NK-92 (cell line): ENCODE results near the gene TCAIM.
"Not testable (repeated sequence)": the region's sequence is repeated elsewhere in the genome, so short reads cannot be mapped to it uniquely, and the experiment has no call there.

Experiments
- DNase-seq: peaks from one replicate; lab custom pipeline; 2025; ENCODE audit not compliant: unreplicated experiment; lab: John Stamatoyannopoulos, UW

The TCAIM gene

DNA sequence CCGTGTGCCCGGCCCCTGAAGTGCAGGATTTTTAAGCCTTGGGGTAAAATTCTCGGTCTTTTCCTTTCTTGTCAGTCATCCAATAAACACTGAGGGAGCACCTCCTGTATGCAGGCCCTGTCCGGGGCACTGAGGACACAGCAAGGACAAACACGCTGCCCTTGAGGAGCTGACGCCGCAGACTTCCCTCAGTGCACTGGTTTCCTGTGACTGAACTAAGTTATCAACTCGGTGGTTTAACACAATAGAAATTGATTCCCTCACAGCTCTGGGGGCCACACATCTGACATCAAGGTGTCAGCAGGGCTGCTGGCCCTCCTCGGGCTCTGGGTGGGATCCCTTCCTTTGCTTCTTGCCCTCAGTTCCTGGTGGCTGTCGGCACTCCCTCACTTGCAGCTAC, 73.8 kb downstream of the TCAIM start:
- no peak for DNase-seq

DNA sequence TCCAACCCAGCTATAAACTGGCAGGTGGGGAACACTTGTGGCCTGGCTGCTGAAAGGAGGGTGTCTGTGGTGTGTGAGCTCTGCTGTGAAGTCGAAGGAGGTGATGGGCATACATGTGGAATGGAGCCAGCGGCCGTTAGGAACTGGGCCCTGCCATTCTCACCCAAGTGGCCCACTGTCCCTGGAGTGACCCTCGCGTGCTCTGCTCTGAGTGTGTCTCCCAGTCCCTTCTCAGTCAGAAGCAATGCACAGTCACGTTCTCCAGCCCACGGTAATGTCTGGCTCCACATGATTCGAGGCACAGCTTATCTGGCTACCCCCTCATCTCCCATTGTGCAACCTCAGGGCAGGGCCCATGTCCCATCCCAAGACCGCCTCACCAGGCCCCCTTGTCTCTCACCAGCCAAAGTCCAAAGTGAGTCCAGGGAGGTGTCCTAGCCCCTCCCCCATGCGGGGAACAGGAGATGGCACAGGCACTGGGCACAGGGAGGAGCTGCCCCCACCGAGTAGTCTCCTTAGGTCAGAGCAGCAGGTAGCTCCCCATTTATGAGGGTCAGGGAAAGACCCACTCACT, 76.0 kb downstream of the TCAIM start:
- no peak for DNase-seq

DNA sequence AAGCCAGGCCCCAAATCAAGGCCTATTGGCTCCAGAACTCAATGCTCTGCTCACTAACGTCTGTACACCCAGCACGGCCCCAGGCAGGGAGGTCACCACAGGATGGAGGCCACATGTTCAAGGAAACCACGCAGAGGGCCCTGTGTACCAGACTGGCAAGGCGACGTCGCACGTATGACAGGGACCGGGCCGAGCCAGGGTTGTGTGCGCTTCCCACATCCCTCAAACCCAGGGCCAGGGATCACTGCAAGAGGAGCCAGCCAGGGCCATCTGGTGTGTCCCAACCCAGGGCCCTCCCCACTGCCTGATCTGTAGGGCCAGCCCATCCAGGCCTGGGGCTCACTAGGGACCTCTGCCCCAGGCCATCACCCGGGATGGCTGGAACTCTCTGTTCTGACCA, 76.9 kb downstream of the TCAIM start:
- no peak for DNase-seq

DNA sequence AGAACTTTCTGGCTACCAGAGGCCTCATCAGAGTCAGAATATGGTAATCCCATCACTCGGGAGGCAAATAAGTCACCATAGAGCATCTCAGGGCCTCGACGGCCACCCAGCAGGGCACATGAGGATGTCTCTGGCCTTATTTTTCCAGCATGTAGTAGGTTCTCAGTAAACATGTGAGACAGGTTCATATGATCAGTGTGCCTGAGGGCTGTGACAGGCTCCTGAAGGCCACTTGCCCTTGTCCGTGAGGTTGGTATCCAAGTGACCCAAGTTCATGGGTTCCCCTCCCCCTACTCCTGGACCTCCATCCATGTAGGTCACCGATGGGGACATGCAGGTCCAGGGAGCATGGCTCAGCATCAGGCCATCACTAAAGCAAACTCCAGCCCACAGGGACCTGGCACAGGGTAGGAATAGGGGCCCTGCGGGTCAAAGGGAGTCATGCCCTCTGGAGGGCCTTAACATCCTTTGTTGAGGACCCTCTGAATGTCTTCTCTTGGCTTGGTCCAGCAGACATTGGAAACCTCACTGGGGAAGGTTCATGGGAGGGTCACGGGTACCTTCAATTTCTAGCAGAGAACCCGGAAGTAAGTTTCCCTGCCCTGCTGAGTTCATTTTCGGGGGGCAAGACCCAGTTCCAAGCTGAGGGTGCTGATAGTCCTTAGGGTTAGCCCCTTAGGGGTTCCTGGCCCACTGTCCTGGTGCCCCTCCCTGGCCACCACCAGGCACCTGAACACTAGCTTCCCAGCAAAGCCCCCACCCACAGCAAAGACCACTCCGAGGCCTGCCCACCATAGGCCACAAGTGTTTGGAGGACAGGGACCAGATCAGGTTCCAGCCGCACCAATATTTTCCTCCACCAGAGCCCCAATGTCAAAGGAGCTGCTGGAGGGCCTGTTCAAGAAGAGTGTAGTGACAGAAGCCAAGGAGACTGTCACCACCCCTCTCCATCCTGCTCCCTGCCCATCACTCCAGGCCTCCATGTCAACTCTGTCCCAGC, 77.8 kb downstream of the TCAIM start:
- no peak for DNase-seq

DNA sequence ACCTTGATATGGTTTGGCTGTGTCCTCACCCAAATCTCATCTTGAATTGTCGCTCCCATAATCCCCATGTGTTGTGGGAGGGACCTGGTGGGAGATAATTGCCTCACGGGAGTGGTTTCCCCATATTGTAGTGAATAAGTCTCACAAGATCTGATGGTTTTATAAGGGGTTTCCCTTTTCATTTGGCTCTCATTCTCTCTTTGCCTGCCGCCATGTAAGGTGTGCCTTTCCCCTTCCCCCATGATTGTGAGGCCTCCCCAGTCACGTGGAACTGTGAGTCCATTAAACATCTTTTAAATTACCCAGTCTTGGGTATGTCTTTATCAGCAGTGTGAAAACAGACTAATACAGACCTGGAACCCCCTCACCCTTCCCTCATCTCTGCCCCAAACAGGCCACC, 79.6 kb downstream of the TCAIM start:
- DNase-seq: not testable (repeated sequence)

GRCh38 chr3:44418549-44418948, 80.0 kb downstream of the TCAIM start:
- no peak for DNase-seq

DNA sequence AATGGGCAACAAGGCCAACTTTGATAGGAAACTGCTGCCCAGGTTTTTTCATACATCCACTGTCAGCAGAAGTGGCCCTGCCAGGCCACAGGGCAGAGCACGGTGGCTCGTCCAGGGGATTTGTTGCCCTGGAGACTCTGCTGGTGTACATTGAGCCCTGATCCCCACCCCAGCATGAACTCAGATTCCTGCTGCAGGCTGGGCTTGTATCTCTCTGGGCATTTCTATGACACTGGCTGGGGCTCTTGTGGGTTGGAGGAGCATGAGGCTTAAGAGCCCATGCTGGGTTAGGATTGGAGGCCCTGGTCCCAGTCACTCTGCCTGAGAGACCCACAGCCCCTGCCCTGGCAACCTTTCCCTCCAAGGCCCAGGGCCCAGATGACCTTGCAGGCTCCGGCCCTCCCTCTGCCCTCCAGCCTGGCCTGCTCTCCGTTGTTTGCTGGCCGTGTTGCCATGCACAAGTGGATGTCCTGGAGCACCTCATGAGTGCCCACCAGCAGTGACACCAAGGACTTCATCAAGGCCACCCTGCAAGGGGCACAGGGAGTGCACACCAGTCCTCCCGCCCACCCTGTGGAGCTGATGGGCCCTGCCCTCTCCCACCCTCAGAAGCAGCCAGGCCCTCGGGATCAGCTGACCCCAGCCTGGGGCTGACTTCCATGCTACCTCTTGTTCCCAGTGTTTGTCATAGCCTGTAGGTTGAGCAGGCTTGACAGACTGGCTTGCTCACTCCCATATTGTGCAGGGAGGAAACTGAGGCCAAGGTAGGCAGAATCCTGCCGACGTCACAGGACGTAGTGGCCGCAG, 80.8 kb downstream of the TCAIM start:
- no peak for DNase-seq

- DNase-seq: no peak
Observed at GRCh38 chr3:44419923-44420650, 81.5 kb downstream of the TCAIM start.

- DNase-seq: no peak
Observed at GRCh38 chr3:44420676-44421075, 82.1 kb downstream of the TCAIM start.

DNA sequence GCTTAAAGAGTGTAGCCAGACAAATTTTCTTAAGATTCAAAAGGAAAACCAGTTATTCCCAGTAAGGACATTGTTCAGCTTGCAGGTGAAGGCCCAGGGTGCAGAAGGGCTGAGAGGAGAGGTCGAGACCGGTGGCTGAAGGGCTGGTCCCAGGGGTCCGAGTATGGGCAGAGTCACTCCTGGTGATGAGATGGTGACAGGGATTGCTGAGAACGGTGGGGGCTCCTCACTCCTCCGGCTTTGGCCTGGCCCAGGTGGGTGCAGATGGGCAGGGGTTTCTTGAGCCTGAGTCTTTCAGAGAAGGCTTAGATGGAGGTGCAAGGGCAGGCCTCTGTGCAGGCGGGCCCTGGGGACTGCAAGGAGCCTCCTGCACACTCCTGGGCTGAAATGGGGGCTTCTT, 82.7 kb downstream of the TCAIM start:
- no peak for DNase-seq

GRCh38 chr3:44424758-44425157, 86.2 kb downstream of the TCAIM start:
- DNase-seq: no peak

- DNase-seq: no peak
Observed at GRCh38 chr3:44427683-44428082, 89.1 kb downstream of the TCAIM start.

DNA sequence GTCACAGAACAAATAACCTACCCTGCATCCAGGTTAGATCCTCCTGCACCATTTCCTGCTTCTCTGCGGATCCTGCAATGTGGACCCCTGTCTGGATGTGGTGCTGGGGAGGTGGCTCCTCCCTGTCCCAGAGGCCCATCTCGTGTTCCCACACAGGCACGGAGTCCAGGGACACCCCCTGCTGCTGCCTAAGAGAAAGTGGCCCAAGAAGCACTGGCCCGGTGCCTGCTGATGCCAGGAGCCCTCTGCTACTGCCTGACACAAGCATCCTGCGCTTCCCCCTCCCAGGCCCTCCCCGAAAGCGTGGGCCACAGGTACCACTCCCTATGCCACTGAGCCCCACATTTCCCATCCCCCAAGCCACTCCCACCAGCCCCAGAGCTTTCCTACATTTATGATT, 90.3 kb downstream of the TCAIM start:
- no peak for DNase-seq

GRCh38 chr3:44429459-44429858, 90.9 kb downstream of the TCAIM start:
- no peak for DNase-seq

- no peak for DNase-seq
Observed at GRCh38 chr3:44430466-44430865, 91.9 kb downstream of the TCAIM start.

- no peak for DNase-seq
Observed at GRCh38 chr3:44434834-44435510, 96.4 kb downstream of the TCAIM start.

DNA sequence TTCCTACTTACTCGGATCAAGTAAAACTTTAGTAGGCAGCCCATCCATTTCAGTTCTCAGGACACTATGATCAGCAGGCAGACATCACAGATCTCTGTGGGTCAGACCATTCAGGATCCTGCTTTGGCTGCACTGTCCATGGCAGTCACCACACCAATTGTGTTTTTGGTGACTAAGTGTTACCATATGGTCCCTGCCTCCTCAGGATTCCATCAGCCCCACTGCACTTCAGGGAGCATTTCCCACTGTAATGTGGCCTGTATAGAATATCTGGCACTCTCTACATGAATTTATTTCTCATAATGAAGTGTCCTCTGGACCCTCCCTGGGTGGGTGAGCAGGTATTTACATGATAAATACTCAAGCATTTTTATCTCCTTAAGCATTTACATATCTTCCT, 97.6 kb downstream of the TCAIM start:
- no peak for DNase-seq

- no peak for DNase-seq
Observed at GRCh38 chr3:44437800-44438199, 99.2 kb downstream of the TCAIM start.

- no peak for DNase-seq
Observed at GRCh38 chr3:44439499-44440295, 101.1 kb downstream of the TCAIM start.
